HAP-1 (cell line): ENCODE measurements around the gene NPHP3.
"Not testable (repeated sequence)": the region's sequence is repeated elsewhere in the genome, so short reads cannot be mapped to it uniquely, and the experiment has no call there.

Experiments used
- DNase-seq, 2 experiments: peaks; one replicate each; pipeline ENCODE4 v3.0.0-alpha.2; 2016 to 2020; ENCODE audit warnings: low spot score in 2 of 2
- H3K27me3 ChIP-seq: fragments of 250-450 bp; sonication (Bioruptor Pico); 2 replicates; pipeline ENCODE4 v1.5.1; 2020; ENCODE audit warnings: low read depth, mild to moderate bottlenecking, moderate library complexity
- H3K36me3 ChIP-seq: fragments of 250-450 bp; sonication (Bioruptor Pico); replicated peaks from 2 replicates; pipeline ENCODE4 v1.5.1; 2020; ENCODE audit warnings: mild to moderate bottlenecking
- H3K4me1 ChIP-seq: fragments of 250-450 bp; sonication (Bioruptor Pico); 2 replicates; pipeline ENCODE4 v1.5.1; 2020; ENCODE audit warnings: mild to moderate bottlenecking
- H3K4me3 ChIP-seq: fragments of 250-450 bp; sonication (Bioruptor Pico); 2 replicates; pipeline ENCODE4 v1.5.1; 2020; ENCODE audit warnings: mild to moderate bottlenecking, moderate library complexity
- H3K9me3 ChIP-seq: fragments of 250-450 bp; sonication (Bioruptor Pico); 2 replicates; pipeline ENCODE4 v1.5.1; 2020; ENCODE audit warnings: mild to moderate bottlenecking, moderate library complexity
- in situ Hi-C: fragments of 300-500 bp; cut with MboI; formaldehyde crosslinking; loops from 3 replicates; pipeline ENCODE4 v1.14.3; 2020; ENCODE audit warnings: low sequenced_read_pairs, inconsistent platforms, mixed read lengths

NPHP3 gene

GRCh38 chr3:132645058-132645457, 77.2 kb downstream of the NPHP3 start:
- Histone ChIP-seq H3K36me3 (no peaks in the 10 kb centered on the region), H3K9me3 (no peaks in the 10 kb centered on the region), H3K4me3 (no peak overlapping the region), H3K27me3 (no peaks in the 10 kb centered on the region), H3K4me1 (no peaks in the 10 kb centered on the region)
- in situ Hi-C loops, result loop anchor here (5.0 kb wide), 1 partner anchor 103 kb away; no protein-coding TSS in a partner anchor
- no peak for DNase-seq

GRCh38 chr3:132643366-132643765, 78.8 kb downstream of the NPHP3 start:
- Histone ChIP-seq H3K27me3 (no peaks in the 10 kb centered on the region), H3K4me1 (peaks cover 8% of the 10 kb centered on the region), H3K9me3 (no peaks in the 10 kb centered on the region), H3K4me3 (no peak overlapping the region), H3K36me3 (no peaks in the 10 kb centered on the region)
- in situ Hi-C loops, result no loop called here
- DNase-seq, result no peak

GRCh38 chr3:132642539-132642847, 79.7 kb downstream of the NPHP3 start:
- H3K4me3 ChIP-seq, result no peak overlapping the region
- in situ Hi-C loops, result no loop called here
- peaks cover 8% of the 10 kb centered on the region for H3K4me1 ChIP-seq
- peaks cover 2% of the 10 kb centered on the region; the same call in 1 of the 2 replicates for H3K36me3 ChIP-seq
- no peak for DNase-seq
- H3K27me3 ChIP-seq, result no peaks in the 10 kb centered on the region
- H3K9me3 ChIP-seq, result no peaks in the 10 kb centered on the region

- no peaks in the 10 kb centered on the region for H3K27me3 ChIP-seq
- in situ Hi-C loops, result no loop called here
- peak in 1 of 2 experiments; percentile 73 for DNase-seq
- H3K36me3 ChIP-seq, result peaks cover 3% of the 10 kb centered on the region; the same call in 1 of the 2 replicates
- no peaks in the 10 kb centered on the region for H3K9me3 ChIP-seq
- peaks cover 8% of the 10 kb centered on the region for H3K4me1 ChIP-seq
- H3K4me3 ChIP-seq, result no peak overlapping the region
These were observed 80.2 kb downstream of the NPHP3 start for GRCh38 chr3:132641837-132642538.

- H3K4me1 ChIP-seq, DNase-seq, H3K27me3 ChIP-seq, H3K36me3 ChIP-seq, in situ Hi-C loops, H3K4me3 ChIP-seq, H3K9me3 ChIP-seq: not testable (repeated sequence)
These were observed 80.8 kb downstream of the NPHP3 start for GRCh38 chr3:132641427-132641826.

- DNase-seq, result peak in 1 of 2 experiments; percentile 55
- in situ Hi-C loops, result no loop called here
- Histone ChIP-seq H3K27me3 (no peaks in the 10 kb centered on the region), H3K36me3 (peaks cover 3% of the 10 kb centered on the region; the same call in 1 of the 2 replicates), H3K4me3 (no peak overlapping the region), H3K9me3 (no peaks in the 10 kb centered on the region), H3K4me1 (peaks cover 8% of the 10 kb centered on the region)
These were observed 83.5 kb downstream of the NPHP3 start for GRCh38 chr3:132638706-132639105.

- Histone ChIP-seq H3K4me3 (no peak overlapping the region), H3K4me1 (peaks cover 8% of the 10 kb centered on the region), H3K9me3 (no peaks in the 10 kb centered on the region), H3K27me3 (no peaks in the 10 kb centered on the region), H3K36me3 (peaks cover 3% of the 10 kb centered on the region; the same call in 1 of the 2 replicates)
- in situ Hi-C loops, result no loop called here
- DNase-seq, result no peak
These were observed 84.6 kb downstream of the NPHP3 start for GRCh38 chr3:132637590-132637989.

- in situ Hi-C loops, result no loop called here
- peaks cover 8% of the 10 kb centered on the region for H3K4me1 ChIP-seq
- H3K4me3 ChIP-seq, result no peak overlapping the region
- peaks cover 3% of the 10 kb centered on the region; the same call in 1 of the 2 replicates for H3K36me3 ChIP-seq
- no peaks in the 10 kb centered on the region for H3K9me3 ChIP-seq
- no peaks in the 10 kb centered on the region for H3K27me3 ChIP-seq
- no peak for DNase-seq
These were observed 87.2 kb downstream of the NPHP3 start for GRCh38 chr3:132635052-132635451.
